GM18951 (cell line): ENCODE measurements around the gene HDAC5.
"Not testable (repeated sequence)": the region's sequence is repeated elsewhere in the genome, so short reads cannot be mapped to it uniquely, and the experiment has no call there.

ENCODE experiments used
- POLR2A ChIP-seq: IDR thresholded peaks from 4 replicates; pipeline ENCODE4 v1.6.1; 2011; ENCODE audit warnings: mild to moderate bottlenecking; ENCODE audit not compliant: insufficient read length, insufficient read depth; ENCODE audit errors: extremely low read depth
- in situ Hi-C: fragments of 300-500 bp; cut with MboI; formaldehyde crosslinking; loops from one replicate; pipeline ENCODE4 v1.12.0; 2022; ENCODE audit warnings: low sequenced_read_pairs, mixed read lengths, inconsistent platforms; ENCODE audit not compliant: unreplicated experiment

Gene HDAC5

GRCh38 chr17:44045486-44045885 is 78.0 kb downstream of the HDAC5 start:
- in situ Hi-C loops, result no loop called here

GRCh38 chr17:44044071-44044470 is 79.4 kb downstream of the HDAC5 start:
- no peak for TF ChIP-seq POLR2A
- in situ Hi-C loops, result no loop called here

More at GRCh38 chr17:44045486-44045885, 78.0 kb downstream of the HDAC5 start:
- TF ChIP-seq POLR2A, result no peak

- in situ Hi-C loops, result no loop called here
- TF ChIP-seq POLR2A, result no peak
Measured at GRCh38 chr17:44043272-44043696, 80.2 kb downstream of the HDAC5 start.

- in situ Hi-C loops, result no loop called here
- TF ChIP-seq POLR2A, result no peak
Measured at GRCh38 chr17:44039829-44040635, 83.4 kb downstream of the HDAC5 start.

- in situ Hi-C loops, result no loop called here
- no peak for TF ChIP-seq POLR2A
Measured at GRCh38 chr17:44038604-44039011, 84.8 kb downstream of the HDAC5 start.

- TF ChIP-seq POLR2A, result no peak
- in situ Hi-C loops, result no loop called here
Measured at GRCh38 chr17:44037471-44037870, 86.0 kb downstream of the HDAC5 start.

GRCh38 chr17:44034688-44035087 is 88.8 kb downstream of the HDAC5 start:
- in situ Hi-C loops, result not testable (repeated sequence)

- TF ChIP-seq POLR2A, result no peak
- in situ Hi-C loops, result no loop called here
Measured at GRCh38 chr17:44033861-44034408, 89.5 kb downstream of the HDAC5 start.

- TF ChIP-seq POLR2A, result no peak
- in situ Hi-C loops, result no loop called here
Measured at GRCh38 chr17:44030482-44030881, 93.0 kb downstream of the HDAC5 start.

GRCh38 chr17:44029736-44030135 is 93.7 kb downstream of the HDAC5 start:
- in situ Hi-C loops, result no loop called here
- no peak for TF ChIP-seq POLR2A
